ENCODE results near the gene NOL3. TPM values are rescaled to one million over a fixed set of nuclear protein-coding genes. Genes with fewer than 3 reads are reported as not detected.

The NOL3 gene
- total and polyA plus RNA-seq, 9 of the 15 experiments (the other 6 are each of a cell fraction or from before 2014, with no cell fraction given): 0.45 to 14.0 (median 5.4) TPM

- TF ChIP-seq ZNF140 (CRISPR knock-in tag; IDR thresholded peaks at IDR 0.05): no peak
- no peak for TF ChIP-seq ZNF280A (IDR thresholded peaks at IDR 0.05; ENCODE audit: low read depth, partially characterized antibody)
- TF ChIP-seq ETS1 (conservative IDR thresholded peaks at IDR 0.05; ENCODE audit: control insufficient read depth, low read depth, low read length): 0 out of 2 replicates have a peak, but pooled peaks have one; percentile 39
- no peak for TF ChIP-seq SRF (CRISPR knock-in tag; IDR thresholded peaks at IDR 0.05)
- no peak for TF ChIP-seq ZNF696 (CRISPR knock-in tag; conservative IDR thresholded peaks at IDR 0.05)
- peak; percentile 53; the same call in 1 of the 2 replicates for TF ChIP-seq SMARCC2 (IDR thresholded peaks at IDR 0.05; ENCODE audit: low read depth)
- peak; percentile 71 for TF ChIP-seq PRDM10 (IDR thresholded peaks at IDR 0.05; ENCODE audit: partially characterized antibody)
- no peak for TF ChIP-seq ZNF740 (CRISPR knock-in tag; IDR thresholded peaks at IDR 0.05)
- no peak for TF ChIP-seq ZNF740 (tag; IDR thresholded peaks at IDR 0.05)
- no peak for TF ChIP-seq POLR3A (IDR thresholded peaks at IDR 0.05; ENCODE audit: borderline replicate concordance, extremely low read depth, insufficient read depth, insufficient read length)
- no peak for TF ChIP-seq MTF1 (CRISPR knock-in tag; IDR thresholded peaks at IDR 0.05; ENCODE audit: borderline replicate concordance)
- no peak for TF ChIP-seq E2F5 (CRISPR knock-in tag; IDR thresholded peaks at IDR 0.05)
- TF ChIP-seq ZBTB2 (IDR thresholded peaks at IDR 0.05): no peak
- TF ChIP-seq NFXL1 (CRISPR knock-in tag; IDR thresholded peaks at IDR 0.05): no peak
These were observed 20.4 kb downstream of the NOL3 start (continued) for GRCh38 chr16:67190448-67191399.
